ENCODE results near the gene LEMD2. TPM values are rescaled to one million over a fixed set of nuclear protein-coding genes. Genes with fewer than 3 reads are reported as not detected.

Gene LEMD2
- total RNA-seq, 1 experiment from 2014 or later, result 34.1 TPM

- no peak for DNase-seq (ENCODE audit: low read depth)
Observed at GRCh38 chr6:33756211-33756954, 32.5 kb downstream of the LEMD2 start.

GRCh38 chr6:33755070-33755869 is 33.7 kb downstream of the LEMD2 start:
- no peak for DNase-seq (ENCODE audit: low read depth)

- DNase-seq (ENCODE audit: low read depth), result no peak
Observed at GRCh38 chr6:33754222-33754621, 34.7 kb downstream of the LEMD2 start.

- DNase-seq (ENCODE audit: low read depth), result no peak
Observed at GRCh38 chr6:33752646-33753015, 36.3 kb downstream of the LEMD2 start.

DNA sequence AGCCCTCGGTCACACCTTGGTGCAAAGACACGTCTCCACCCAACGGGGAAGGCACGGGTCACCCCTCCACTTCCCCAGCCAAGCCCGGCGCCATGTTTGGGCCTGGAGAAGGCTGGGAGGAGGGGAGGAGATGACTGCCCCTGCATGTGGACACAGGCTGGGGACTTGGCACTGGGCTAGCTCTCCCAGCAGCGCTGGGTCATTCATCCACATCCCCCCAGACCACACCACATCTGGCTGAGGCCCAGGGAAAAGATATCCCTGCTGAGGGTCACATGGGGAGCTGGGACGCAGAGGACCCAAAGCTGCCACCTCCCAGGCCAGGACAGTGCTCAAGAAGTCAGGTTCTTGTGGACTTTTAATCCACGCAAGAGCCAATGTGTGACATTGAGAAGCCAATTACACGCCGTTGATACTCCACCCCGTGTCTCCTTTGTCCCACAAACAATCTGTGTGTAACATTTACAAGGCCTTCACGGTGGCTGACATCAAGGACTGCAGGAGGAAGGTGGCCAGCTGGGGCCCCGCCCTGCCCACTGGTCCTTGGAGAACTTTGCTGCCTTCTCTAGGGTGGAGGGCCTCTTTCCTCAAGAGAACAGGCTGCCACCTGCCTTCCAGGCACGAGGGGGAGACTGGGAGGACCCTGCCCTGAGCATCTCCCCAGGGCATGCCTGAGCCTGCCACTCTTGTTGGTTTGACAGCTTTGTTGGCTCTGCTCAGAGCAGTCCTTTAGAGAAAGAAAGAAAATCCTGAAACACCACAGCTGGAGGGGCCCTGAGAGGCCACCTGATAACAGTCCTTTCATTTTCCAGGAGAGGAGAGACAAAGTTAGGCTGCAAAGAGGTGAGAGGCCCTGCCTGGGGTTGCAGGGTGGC is 36.9 kb downstream of the LEMD2 start:
- no peak for DNase-seq (ENCODE audit: low read depth)

DNA sequence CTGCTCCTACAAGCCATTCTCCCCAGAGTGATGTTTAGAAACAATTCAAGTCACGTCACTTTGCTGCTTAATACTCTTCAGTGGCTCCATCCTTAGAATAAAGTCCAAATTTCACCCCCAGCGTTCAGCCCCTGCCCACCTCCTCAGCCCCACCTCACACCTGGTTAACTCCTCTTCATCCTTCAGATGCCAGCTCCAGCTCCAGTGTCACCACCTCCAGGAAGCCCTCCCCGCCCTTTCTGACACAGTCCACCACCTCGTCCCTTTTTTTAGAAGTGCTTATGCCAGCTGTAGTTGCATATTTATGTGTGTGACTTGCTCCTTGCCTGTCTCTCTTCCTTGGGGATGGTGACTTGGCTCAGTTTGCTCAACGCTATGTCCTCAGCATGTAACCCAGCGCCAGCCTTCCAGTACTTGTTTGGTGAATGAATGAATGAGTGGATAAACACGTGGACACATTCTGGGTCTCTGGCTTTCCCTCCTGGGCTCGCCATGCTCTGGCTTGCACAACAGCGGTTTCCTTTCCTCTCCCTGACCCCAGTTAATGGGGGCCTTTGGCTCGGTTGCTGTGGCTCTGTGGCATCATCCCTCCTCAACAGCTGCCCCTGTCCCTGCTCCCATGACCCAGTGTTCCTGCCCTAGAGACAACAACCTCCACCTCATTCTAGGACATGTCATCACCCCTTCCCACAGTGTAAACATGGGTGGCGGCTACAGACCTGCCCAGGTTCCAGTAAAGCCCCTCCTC is 38.5 kb downstream of the LEMD2 start:
- peak; percentile 51 for DNase-seq (ENCODE audit: low read depth)

DNA sequence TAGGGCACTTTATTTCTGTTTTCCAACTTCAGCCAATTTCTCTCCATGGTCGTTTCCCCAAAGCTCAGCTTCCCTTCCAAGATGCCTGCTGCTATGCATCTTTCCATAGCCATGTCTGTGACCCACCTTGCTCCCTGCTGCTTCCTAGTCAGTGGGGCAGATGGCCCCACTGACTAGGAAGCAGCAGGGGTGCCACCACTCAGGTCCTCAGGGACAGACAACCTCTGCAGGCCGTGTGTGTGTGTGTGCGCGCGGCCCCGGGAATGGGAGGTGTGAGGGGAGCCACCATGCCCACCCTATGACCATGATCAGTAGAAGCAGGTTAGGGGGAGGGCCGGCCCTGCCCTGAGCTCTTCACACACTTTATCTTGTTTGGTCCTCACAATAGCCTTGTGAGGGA is 39.5 kb downstream of the LEMD2 start:
- DNase-seq (ENCODE audit: low read depth), result no peak

DNA sequence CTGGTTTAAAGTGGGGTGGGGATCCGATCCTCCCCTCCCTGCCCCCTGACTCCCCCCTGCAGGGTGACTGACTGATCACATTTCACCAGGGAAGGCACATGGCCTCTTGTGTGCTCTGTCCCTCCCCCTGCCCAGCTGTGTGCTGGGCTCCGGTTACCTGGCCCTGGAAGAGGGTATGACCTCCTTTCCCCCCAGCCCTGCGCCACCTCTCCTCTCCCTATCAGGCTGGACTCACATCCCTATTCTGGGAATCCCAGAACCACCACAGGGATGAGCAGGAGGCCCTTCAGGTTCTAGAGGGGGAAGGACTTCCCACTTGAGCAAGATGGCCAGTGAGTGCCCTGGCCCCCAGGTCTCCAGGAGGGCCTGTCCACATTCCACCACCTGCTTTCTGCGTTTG is 40.1 kb downstream of the LEMD2 start:
- no peak for DNase-seq (ENCODE audit: low read depth)

GRCh38 chr6:33747823-33748222 is 41.1 kb downstream of the LEMD2 start:
- no peak for DNase-seq (ENCODE audit: low read depth)

- DNase-seq (ENCODE audit: low read depth), result peak; percentile 16
Observed at GRCh38 chr6:33746651-33747100, 42.3 kb downstream of the LEMD2 start, which contains the start of gene IP6K3. Gene IP6K3 (minus strand): TSS chr6:33746905. CDS start chr6:33735476, 11,429 bp downstream.

DNA sequence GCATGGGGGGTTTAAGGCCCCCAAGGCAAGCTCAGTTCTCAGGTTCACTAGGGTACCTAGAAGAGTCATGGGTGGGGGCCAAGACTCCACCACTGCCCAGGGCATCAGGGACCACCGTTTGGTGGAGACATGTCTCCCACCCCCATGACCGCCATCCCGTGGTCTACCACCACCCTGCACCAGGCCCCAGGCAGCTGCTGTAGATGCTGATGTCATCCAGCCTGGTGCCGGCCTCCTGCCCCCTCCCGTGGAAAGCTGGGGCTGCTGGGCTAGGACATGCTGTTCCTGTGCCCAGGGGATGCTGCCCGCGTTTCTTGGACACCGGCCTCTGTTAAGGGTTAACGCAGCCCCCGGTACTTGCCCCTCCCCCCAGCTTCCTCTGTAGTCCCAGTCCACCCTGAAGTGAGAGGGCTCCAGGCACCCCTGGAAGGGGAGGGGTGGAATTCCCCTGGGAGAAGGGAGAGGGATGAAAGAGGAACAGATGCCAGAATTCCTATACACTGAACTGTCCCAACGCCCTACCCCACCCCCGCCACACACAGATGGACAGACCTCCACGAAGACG is 42.8 kb downstream of the LEMD2 start:
- DNase-seq (ENCODE audit: low read depth), result peak; percentile 59

- no peak for DNase-seq (ENCODE audit: low read depth)
Observed at GRCh38 chr6:33745548-33745947, 43.4 kb downstream of the LEMD2 start.

DNA sequence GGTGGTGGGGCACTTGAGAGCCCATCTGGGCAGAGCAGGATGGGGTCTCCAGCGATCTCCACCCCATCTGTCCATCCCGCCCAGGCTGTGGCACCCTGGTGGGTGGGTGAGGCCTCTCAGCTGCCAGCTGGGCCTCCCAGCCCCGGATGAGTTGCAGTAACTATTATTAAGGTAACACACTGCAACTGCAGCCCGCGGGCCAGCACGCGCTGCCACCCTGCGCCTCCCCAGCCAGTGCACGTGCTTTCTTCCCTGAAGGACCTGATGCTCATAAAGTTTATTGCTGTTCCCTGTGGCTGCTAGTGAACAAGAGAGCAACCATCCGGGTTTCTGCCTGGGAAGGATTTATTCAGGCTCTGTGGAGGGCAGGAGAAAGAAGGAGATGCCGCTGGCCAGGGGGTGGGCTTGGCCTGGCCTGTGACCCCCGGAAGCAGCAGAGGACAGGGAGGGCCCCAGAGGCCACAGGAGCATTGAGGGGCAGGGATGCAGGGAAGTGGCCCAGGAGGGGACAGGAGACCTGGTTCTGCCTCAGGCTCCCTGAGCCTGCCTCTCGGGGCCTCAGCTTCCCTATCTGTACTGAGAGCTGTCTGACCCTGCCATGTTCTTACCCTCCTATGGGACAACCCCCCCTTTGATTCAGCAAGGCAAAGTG is 43.9 kb downstream of the LEMD2 start:
- DNase-seq (ENCODE audit: low read depth), result no peak

DNA sequence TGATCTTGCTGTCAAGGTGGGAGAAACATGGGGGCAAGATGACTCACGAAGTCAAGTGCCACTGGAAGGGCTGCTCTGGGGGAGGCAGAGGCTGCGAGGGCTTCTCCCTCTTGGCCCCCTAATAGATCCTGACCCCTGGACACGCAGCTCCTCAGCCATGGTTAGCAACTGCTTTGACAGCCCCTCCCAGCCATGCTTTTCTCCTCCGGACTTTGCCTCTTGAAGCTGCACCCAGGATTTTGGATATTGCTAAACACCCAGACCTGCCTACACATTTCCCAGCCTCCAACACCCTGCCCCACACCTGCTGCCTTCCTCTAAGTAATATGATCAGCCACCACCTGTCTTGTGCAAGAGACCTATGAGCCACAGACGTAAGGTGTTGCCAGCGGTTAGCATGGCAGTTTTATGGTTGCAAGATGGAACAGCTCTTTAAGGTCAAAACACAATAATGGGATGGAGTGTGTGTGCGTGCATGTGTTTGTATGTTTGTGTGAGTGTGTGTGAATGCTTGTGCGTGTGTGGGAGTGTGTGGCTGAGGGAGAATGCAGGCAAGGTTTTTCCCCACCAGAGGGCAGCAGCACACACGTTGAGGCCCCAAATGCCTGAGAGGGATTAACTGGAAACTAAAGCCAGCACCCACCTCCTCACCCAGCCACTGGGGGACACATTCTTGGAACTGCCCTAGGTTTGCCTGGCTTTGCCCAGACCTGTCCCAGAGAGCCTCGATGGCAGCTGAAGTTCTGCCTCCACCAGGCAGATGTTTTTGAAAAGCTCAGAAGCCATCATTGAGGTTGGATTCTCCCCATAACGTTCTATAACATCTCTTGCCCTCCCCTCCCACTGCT is 44.7 kb downstream of the LEMD2 start:
- peak; percentile 63 for DNase-seq (ENCODE audit: low read depth)

- DNase-seq (ENCODE audit: low read depth), result no peak
Observed at GRCh38 chr6:33742837-33743236, 46.1 kb downstream of the LEMD2 start.

GRCh38 chr6:33742092-33742491 is 46.8 kb downstream of the LEMD2 start:
- DNase-seq (ENCODE audit: low read depth), result no peak

DNA sequence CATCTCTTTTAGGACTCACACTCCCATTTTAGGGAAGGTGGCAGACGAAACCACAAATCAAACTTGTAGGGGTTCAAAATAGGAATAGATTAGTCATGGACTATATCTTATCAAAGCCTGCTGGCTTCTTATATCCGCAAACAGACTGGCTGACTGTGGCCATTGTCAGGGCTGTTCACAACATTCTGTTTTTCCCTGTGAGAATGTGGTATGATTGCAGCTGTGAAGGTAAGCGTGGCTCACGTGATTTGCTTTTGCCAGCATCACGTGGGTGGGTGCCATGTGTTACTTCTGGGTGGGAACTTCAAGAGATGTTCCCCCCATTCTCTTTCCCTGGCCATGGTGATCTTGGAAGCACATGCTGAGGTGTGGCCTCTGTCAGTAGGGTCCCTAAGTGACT is 48.1 kb downstream of the LEMD2 start:
- DNase-seq (ENCODE audit: low read depth), result no peak

DNA sequence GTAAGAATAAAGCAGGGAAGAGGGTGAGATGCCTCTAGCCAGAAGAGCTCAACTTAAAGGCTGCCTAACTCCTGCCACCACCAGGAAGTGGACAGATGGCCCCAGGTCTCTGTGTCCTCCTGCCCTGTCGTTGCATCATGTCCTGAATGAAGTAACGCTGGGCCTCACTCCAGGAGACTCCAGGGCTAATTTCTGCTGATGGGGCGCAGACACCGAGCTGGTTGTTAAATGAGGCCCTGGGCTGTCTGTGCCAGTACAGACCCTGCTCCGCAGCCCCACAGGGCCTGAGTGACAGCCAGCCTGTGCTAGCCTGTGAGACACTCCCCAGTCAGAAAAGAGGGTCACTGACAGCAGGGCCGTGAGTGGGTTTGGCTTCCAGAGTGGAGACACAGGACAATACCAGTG is 48.7 kb downstream of the LEMD2 start:
- DNase-seq (ENCODE audit: low read depth), result peak; percentile 18

DNA sequence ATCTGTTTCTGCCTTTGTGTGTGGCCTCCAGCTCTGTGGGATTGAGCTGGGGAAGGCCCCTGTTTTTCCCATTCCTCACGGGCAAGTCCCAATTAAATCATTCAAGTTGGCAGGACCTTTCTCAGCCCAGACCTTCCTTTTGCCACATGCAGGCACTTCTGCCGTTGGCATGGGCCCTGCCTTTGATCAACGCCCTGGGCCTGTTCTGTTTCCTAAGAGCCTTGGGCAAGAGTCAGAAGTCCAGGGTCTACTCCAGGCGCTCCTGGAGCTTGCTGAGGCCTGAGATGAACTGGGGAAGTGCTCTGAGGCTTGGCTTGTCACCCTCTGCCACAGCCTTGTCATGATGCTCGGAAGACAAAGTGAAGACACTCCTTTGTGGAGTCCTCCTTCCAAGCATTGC is 49.4 kb downstream of the LEMD2 start:
- DNase-seq (ENCODE audit: low read depth), result no peak

DNA sequence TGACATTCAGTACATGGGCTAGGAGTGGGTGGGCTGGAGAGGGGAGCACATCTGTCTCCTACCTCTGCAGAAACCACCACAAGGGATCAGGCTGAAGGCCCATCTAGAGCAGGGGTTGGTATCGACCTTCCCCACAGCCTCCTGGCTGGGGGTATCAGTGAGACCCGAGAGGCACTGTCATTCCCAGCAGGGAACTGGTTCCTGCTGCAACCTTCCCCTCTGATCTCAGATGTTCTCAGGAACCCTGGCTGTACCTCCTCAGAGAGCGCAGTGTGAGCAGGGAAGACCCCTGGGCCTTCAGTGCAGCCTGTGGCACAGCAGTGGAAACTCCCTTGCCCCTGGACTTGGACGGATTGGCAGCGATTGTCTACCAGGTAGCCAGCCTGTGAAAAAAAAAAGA is 50.1 kb downstream of the LEMD2 start:
- DNase-seq (ENCODE audit: low read depth), result no peak

Measured in RPMI7951 (cell line).